HEK293 (cell line): ENCODE measurements around the gene GPR153.

Experiments
- GLI4 ChIP-seq: fragments of 450-650 bp; formaldehyde crosslinking; IDR thresholded peaks from 2 replicates; pipeline ENCODE4 v1.5.1; 2016; ENCODE audit warnings: missing biosample characterization, missing genetic modification characterization
- ZBTB20 ChIP-seq: fragments of 450-650 bp; formaldehyde crosslinking; IDR thresholded peaks from 2 replicates; pipeline ENCODE4 v1.5.1; 2016; ENCODE audit warnings: missing biosample characterization, missing genetic modification characterization
- ZFP3 ChIP-seq: fragments of 450-650 bp; formaldehyde crosslinking; IDR thresholded peaks from 2 replicates; pipeline ENCODE4 v1.5.1; 2016; ENCODE audit warnings: low read depth, missing biosample characterization, missing genetic modification characterization
- ZNF791 ChIP-seq: fragments of 450-650 bp; formaldehyde crosslinking; IDR thresholded peaks from 2 replicates; pipeline ENCODE4 v1.5.1; 2016; ENCODE audit warnings: missing biosample characterization, missing genetic modification characterization
- TF ChIP-seq, protein P1 (sequence below): fragments of 450-650 bp; formaldehyde crosslinking; IDR thresholded peaks from 2 replicates; pipeline ENCODE4 v1.5.1; 2016; ENCODE audit warnings: missing biosample characterization, missing genetic modification characterization, low read depth
- TF ChIP-seq, protein P2 (sequence below): fragments of 450-650 bp; formaldehyde crosslinking; IDR thresholded peaks from 2 replicates; pipeline ENCODE4 v1.5.1; 2016; ENCODE audit warnings: missing biosample characterization, missing genetic modification characterization
- TF ChIP-seq, protein P3 (sequence below): fragments of 450-650 bp; formaldehyde crosslinking; IDR thresholded peaks from 2 replicates; pipeline ENCODE4 v1.5.1; 2016; ENCODE audit warnings: missing biosample characterization, missing genetic modification characterization
- TF ChIP-seq, protein P4 (sequence below): fragments of 450-650 bp; formaldehyde crosslinking; IDR thresholded peaks from 2 replicates; pipeline ENCODE4 v1.5.1; 2016; ENCODE audit warnings: missing biosample characterization, missing genetic modification characterization, borderline replicate concordance

DNA sequence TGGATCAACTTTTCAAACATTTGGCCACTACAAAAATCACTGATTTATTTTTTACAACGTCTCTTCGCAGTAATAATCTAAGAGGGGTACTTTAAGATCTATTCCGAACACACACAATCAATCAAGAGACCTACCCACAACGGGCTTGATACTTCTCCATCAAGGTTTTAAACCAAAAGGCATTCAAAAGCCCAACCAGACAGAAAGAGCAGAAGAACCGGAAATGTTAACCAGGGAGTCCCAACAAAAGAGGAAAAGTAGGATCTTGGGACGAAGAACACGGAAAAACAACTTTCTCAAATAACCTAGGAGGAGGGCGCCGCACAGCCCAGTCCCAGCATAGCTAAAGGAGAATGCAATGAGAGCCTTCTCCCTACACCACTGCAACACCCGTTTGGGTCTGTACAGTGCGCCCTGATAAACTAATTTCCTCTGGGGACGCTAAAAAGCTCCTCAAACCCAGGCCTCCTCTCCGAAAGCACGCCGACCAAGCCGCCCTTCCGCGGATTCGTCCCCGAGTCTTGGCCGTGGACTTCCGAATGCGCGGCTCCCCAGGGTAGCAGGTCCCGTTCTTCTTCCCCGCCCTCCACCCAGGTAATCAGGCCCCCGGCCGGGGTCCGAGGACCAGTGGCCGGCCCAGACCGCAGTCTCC is 62.1 kb downstream of the GPR153 start:
- TF ChIP-seq ZNF791 (tag by site-specific recombination) (no peak), ZBTB20 (tag by site-specific recombination) (no peak), GLI4 (tag by site-specific recombination) (no peak), ZFP3 (tag by site-specific recombination) (no peak)
- TF ChIP-seq, protein P1, sequence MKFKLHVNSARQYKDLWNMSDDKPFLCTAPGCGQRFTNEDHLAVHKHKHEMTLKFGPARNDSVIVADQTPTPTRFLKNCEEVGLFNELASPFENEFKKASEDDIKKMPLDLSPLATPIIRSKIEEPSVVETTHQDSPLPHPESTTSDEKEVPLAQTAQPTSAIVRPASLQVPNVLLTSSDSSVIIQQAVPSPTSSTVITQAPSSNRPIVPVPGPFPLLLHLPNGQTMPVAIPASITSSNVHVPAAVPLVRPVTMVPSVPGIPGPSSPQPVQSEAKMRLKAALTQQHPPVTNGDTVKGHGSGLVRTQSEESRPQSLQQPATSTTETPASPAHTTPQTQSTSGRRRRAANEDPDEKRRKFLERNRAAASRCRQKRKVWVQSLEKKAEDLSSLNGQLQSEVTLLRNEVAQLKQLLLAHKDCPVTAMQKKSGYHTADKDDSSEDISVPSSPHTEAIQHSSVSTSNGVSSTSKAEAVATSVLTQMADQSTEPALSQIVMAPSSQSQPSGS (tag by site-specific recombination) = no peak
- TF ChIP-seq, protein P2, sequence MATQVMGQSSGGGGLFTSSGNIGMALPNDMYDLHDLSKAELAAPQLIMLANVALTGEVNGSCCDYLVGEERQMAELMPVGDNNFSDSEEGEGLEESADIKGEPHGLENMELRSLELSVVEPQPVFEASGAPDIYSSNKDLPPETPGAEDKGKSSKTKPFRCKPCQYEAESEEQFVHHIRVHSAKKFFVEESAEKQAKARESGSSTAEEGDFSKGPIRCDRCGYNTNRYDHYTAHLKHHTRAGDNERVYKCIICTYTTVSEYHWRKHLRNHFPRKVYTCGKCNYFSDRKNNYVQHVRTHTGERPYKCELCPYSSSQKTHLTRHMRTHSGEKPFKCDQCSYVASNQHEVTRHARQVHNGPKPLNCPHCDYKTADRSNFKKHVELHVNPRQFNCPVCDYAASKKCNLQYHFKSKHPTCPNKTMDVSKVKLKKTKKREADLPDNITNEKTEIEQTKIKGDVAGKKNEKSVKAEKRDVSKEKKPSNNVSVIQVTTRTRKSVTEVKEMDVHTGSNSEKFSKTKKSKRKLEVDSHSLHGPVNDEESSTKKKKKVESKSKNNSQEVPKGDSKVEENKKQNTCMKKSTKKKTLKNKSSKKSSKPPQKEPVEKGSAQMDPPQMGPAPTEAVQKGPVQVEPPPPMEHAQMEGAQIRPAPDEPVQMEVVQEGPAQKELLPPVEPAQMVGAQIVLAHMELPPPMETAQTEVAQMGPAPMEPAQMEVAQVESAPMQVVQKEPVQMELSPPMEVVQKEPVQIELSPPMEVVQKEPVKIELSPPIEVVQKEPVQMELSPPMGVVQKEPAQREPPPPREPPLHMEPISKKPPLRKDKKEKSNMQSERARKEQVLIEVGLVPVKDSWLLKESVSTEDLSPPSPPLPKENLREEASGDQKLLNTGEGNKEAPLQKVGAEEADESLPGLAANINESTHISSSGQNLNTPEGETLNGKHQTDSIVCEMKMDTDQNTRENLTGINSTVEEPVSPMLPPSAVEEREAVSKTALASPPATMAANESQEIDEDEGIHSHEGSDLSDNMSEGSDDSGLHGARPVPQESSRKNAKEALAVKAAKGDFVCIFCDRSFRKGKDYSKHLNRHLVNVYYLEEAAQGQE (tag by site-specific recombination) = no peak
- TF ChIP-seq, protein P3, sequence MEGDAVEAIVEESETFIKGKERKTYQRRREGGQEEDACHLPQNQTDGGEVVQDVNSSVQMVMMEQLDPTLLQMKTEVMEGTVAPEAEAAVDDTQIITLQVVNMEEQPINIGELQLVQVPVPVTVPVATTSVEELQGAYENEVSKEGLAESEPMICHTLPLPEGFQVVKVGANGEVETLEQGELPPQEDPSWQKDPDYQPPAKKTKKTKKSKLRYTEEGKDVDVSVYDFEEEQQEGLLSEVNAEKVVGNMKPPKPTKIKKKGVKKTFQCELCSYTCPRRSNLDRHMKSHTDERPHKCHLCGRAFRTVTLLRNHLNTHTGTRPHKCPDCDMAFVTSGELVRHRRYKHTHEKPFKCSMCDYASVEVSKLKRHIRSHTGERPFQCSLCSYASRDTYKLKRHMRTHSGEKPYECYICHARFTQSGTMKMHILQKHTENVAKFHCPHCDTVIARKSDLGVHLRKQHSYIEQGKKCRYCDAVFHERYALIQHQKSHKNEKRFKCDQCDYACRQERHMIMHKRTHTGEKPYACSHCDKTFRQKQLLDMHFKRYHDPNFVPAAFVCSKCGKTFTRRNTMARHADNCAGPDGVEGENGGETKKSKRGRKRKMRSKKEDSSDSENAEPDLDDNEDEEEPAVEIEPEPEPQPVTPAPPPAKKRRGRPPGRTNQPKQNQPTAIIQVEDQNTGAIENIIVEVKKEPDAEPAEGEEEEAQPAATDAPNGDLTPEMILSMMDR = no peak
- TF ChIP-seq, protein P4, sequence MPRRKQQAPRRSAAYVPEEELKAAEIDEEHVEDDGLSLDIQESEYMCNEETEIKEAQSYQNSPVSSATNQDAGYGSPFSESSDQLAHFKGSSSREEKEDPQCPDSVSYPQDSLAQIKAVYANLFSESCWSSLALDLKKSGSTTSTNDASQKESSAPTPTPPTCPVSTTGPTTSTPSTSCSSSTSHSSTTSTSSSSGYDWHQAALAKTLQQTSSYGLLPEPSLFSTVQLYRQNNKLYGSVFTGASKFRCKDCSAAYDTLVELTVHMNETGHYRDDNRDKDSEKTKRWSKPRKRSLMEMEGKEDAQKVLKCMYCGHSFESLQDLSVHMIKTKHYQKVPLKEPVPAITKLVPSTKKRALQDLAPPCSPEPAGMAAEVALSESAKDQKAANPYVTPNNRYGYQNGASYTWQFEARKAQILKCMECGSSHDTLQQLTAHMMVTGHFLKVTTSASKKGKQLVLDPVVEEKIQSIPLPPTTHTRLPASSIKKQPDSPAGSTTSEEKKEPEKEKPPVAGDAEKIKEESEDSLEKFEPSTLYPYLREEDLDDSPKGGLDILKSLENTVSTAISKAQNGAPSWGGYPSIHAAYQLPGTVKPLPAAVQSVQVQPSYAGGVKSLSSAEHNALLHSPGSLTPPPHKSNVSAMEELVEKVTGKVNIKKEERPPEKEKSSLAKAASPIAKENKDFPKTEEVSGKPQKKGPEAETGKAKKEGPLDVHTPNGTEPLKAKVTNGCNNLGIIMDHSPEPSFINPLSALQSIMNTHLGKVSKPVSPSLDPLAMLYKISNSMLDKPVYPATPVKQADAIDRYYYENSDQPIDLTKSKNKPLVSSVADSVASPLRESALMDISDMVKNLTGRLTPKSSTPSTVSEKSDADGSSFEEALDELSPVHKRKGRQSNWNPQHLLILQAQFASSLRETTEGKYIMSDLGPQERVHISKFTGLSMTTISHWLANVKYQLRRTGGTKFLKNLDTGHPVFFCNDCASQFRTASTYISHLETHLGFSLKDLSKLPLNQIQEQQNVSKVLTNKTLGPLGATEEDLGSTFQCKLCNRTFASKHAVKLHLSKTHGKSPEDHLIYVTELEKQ (tag by site-specific recombination) = no peak
